GM19463 (cell line): ENCODE measurements around the gene RASAL1.
A peak's percentile ranks its signal among the peaks of the same experiment; 100 is the strongest.

Experiments
- ATAC-seq: cut with Tn5 transposase; IDR thresholded peaks from one replicate; pipeline ENCODE4 v1.9.1; 2021; ENCODE audit warnings: mild to moderate bottlenecking, moderate library complexity; ENCODE audit not compliant: unreplicated experiment

Gene RASAL1

DNA sequence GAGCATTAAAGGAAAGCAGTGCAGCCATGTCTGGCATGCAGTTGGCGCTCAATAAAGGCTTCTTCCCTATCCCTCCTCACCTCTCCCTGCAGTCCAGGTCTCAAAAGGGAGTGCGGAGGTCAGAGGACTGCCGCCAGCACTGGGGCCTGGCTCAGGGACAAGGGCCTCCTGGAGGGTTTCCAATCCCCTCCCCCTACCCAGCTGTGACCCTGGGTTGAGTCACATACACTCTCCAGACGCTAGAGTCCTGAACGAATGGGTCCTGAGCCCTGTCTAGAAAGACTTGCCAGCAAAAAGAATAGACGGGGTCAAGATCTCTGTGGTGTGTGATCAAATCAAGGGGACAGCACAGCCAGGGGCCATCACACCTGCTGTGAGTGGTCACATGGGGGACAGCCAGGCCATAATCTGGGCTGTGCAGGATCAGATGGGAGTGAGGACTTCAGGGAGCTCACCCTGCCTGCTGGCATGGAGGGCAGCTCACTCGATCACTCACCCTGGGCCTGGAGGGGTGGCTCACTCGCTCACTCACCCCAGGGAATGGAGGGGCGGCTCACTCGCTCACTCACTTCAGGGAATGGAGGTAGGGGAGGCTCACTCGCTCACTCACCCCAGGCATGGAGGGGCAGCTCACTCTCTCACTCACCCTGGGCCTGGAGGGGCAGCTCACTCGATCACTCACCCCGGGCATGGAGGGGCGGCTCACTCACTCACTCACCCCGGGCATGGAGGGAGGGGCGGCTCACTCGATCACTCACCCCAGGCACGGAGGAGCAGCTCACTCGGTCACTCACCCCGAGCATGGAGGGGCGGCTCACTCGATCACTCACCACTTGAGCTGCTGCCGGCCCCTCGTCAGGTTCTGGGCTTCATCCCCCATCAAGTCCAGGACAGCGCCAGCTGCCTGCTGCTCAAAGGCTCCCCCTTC is 26.8 kb upstream of the RASAL1 start:
- ATAC-seq: no peak

GRCh38 chr12:113161415-113162016 is 26.0 kb upstream of the RASAL1 start:
- ATAC-seq: no peak

GRCh38 chr12:113159937-113160336 is 24.4 kb upstream of the RASAL1 start:
- ATAC-seq: no peak

GRCh38 chr12:113158439-113159203 is 23.1 kb upstream of the RASAL1 start:
- no peak for ATAC-seq

DNA sequence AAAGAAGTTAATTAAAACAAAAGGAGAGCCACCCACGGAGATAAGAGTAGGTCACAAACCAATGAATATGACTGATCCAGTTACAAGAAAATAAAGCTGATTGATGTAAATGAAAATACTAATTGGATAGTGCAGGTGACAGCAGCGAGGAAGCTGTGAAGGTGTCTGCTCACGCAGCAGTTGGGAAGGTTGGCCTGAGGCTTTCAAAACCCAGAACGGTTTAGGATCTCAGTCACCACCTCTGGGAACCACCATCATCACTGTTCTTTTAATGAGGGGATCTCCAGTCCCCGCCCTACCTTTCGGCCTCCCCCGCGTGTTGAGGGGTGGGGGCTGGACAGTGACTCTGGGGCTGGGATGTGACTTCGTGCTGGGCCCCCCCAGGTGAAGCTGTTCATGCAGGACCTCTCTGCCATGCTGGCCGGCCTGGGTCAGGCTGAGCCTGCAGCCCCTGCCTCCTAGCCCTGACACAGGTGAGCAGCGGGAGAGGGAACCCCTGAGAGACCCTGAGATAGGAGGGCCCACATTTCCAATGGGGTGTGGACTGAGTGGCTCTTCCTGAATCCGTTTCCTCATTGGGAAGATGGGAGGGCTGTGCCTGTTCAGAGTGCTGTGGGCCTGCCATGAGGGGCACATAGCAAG is 21.8 kb upstream of the RASAL1 start:
- no peak for ATAC-seq

GRCh38 chr12:113155646-113156045 is 20.1 kb upstream of the RASAL1 start:
- no peak for ATAC-seq

GRCh38 chr12:113155060-113155459 is 19.5 kb upstream of the RASAL1 start:
- ATAC-seq: no peak

DNA sequence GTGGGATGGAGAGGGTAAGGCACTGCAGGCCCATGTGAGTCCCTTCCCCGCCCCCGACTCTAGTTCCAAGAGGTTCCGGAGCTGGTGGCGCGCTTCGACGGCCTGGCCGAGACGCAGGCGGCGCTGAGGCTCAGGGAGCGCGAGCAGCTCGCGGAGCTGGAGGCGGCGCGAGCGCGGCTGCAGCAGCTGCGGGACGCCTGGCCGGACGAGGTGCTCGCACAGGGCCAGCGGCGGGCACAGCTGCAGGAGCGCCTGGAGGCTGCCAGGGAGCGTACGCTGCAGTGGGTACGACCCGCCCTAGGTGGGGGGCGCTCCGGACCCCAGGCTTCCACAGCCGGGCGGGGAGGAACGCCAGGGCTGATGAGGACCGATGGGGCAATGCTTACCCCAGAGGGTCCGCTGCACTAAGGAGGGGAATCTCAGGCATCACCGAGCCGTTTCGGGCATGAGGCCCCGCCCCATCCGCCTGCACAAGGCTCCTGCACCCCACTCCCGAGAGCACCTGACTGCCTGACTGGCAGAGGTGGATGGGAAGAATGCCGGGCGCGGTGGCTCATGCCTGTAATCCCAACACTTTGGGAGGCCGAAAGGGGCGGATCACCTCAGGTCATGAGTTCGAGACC is 18.9 kb upstream of the RASAL1 start:
- no peak for ATAC-seq

- ATAC-seq: peak; percentile 80
Observed at GRCh38 chr12:113152835-113153814, 17.6 kb upstream of the RASAL1 start.

DNA sequence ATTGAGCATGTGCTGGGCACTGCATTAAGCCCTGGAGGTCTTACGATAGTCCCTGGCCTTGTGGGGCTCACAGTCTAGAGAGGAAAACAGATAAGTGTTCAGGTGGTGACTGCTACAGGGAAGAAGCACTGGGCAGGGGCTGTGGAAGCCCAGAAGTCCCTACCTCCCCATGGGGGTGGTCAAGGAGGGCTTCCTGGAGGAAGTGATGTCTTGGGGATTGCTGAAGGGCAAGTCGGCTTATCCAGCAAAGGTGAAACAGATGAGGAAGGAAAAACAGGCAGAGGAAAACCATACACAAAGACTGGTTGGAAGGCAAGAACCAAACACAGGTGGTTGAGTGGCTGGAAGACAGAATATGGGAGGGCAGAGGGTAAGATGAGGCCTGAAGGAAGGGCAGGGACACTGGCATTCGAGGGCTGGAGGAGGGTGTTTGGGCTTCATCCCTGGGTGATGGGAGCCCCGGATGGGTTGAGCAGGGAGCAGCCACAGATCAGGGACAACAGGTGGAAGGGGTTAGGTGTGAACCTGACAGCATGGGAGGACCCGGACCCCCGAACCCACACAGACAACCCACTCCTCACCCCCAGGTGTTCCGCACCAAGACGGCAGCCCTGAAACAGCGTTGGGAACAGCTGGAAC is 16.8 kb upstream of the RASAL1 start:
- no peak for ATAC-seq

GRCh38 chr12:113151655-113152054 is 16.1 kb upstream of the RASAL1 start:
- no peak for ATAC-seq

DNA sequence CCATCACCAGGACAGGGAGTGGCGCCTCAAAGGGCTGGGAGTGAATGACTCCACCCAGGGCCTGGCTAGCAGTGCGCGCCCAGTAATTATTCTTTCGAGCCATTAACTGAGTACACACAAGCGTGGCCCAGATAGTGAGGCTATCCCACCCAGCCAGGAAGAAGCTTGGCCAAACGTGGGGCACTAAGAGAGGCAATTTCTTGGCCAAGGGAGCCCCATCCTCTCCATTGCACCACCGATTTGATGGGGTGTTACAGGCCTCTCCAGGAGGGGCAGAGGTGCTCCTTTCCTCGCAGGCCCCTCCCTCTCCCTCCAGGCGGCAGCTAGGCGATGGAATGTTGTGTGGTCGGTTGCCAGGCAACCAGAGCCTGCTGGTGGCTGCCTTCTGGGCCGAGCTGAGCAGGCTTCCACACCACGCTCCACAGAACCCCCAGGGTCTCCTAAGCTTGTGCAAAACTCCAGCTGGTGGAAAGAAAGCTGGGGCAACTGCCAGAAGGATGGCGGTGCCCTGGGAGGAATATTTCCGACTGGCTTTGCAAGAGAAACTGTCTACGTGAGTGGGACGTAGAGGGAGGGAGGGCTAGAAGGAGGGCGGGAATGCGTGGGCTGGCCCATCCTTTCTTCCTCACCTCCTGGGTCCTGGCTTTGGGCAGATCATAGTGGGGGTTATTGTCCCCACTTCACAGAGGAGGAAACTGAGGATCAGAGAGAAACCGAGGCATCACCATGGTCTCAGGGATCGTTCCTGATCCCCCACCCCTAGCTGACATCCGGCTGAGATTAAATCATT is 14.0 kb upstream of the RASAL1 start, which contains the start of gene CFAP73:
Gene CFAP73 (plus strand): TSS at position 364 of the 790 bp plus-strand sequence. CDS start 134 bp downstream, at position 498.
- no peak for ATAC-seq

DNA sequence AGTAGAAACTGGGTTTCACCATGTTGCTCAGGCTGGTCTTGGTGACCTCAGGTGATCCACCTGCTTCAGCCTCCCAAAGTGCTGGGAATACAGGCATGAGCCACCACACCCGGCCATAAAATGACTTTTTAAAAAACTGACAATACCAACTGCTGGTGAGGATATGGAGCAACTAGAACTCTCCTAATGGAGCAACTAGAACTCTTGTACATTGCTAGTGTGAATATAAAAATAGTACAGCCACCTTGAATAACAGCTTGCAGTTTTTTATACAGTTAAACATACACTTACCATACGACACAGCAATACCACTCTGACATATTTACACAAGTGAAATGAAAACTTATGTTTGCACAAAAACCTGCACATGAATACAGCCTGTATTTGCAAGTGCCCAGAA is 11.4 kb upstream of the RASAL1 start:
- no peak for ATAC-seq

GRCh38 chr12:113145720-113146551 is 10.4 kb upstream of the RASAL1 start:
- ATAC-seq: no peak

- ATAC-seq: no peak
Observed at GRCh38 chr12:113144806-113145205, 9.2 kb upstream of the RASAL1 start.

GRCh38 chr12:113143959-113144358 is 8.4 kb upstream of the RASAL1 start:
- no peak for ATAC-seq

- ATAC-seq: no peak
Observed at GRCh38 chr12:113142886-113143332, 7.3 kb upstream of the RASAL1 start.
